GM19452 (cell line): Measurements from ENCODE around the gene ACAN.

Experiments
- ATAC-seq: cut with Tn5 transposase; IDR thresholded peaks from one replicate; pipeline ENCODE4 v1.9.1; 2021; ENCODE audit not compliant: unreplicated experiment

The ACAN gene

DNA sequence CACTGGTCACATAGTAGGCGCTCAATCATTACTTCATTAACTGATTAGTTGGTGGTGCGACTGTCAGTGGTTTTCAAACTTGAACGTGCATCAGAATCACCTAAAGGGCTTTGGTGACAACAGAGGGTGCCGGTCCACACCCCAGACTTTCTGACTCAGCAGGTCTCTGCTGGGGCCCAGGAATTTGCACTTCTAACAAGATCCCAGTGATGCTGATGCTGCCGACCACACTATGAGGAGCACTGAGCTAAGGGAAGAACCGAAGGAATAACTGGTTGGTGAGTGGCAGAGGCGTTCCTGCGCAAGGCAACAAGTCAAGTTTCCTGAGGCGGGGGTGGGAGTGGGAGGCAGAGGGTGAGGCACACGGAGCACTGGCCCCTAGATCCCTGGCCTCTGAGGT is 73.3 kb downstream of the ACAN start:
- no peak for ATAC-seq

GRCh38 chr15:88877415-88877814 is 74.2 kb downstream of the ACAN start:
- no peak for ATAC-seq

DNA sequence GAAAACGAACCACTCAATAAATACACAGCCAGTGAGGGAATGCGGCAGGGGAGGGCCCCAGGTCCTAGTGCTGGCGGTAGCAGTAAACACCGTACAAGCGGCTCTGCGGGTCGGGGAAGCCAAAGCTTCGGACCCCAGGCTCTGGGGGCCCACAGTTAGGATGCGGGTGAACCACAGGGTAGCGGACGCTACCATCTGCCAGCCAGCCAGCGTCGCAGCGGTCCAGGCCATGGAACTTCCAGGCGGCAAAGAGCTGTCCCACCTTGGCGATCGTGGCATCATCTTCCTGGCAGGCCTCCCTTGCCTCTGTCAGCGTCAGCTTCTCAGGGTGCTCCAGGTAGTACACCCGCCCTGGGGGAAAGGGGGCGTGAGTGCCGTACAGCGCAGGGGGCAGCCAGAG is 74.7 kb downstream of the ACAN start:
- ATAC-seq: no peak

GRCh38 chr15:88878720-88879184 is 75.5 kb downstream of the ACAN start:
- peak; percentile 74 for ATAC-seq

- ATAC-seq: no peak
Observed at GRCh38 chr15:88880944-88881740, 77.9 kb downstream of the ACAN start.

- ATAC-seq: no peak
Observed at GRCh38 chr15:88881775-88882174, 78.5 kb downstream of the ACAN start.

DNA sequence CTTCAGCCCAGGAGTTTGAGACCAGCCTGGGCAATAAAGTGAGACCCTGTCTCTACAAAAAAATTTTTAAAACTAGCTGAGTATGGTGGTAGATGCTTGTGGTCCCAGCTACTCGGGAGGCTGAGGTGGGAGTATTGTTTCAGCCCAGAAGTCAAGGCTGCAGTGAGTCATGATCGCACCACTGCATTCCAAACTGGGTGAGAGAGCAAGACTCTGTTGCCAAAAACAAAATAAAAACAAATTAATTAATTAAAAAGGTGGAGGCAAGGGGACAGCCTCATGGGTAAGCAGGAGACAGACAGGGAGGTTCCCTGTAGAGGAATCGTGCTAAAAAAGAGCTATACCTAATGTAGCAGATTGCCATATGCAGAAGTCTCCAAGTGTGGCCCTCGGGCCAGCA is 79.5 kb downstream of the ACAN start:
- no peak for ATAC-seq

GRCh38 chr15:88887068-88887580 is 83.9 kb downstream of the ACAN start:
- ATAC-seq: no peak

DNA sequence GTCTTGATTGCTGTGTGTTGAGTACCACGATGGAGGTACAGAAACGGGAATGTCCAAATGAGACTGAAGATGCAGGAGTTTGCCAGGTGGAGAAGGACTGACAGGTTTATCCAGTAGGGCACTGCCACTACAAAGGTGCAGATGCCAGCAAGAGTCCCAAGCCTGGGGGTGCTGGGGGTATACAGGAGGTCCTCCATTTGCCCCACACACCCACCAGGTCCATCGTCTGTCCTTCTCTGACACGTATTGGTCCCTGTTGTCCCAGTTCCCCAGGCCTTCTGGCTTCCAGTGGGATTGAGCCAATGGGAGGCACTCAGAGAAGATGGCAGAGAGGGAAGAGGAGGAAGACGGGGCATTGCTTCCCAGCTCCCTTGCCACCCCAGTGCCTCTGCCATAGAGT is 85.5 kb downstream of the ACAN start:
- no peak for ATAC-seq

- ATAC-seq: no peak
Observed at GRCh38 chr15:88890495-88890894, 87.3 kb downstream of the ACAN start.

- ATAC-seq: no peak
Observed at GRCh38 chr15:88891540-88892254, 88.5 kb downstream of the ACAN start.

DNA sequence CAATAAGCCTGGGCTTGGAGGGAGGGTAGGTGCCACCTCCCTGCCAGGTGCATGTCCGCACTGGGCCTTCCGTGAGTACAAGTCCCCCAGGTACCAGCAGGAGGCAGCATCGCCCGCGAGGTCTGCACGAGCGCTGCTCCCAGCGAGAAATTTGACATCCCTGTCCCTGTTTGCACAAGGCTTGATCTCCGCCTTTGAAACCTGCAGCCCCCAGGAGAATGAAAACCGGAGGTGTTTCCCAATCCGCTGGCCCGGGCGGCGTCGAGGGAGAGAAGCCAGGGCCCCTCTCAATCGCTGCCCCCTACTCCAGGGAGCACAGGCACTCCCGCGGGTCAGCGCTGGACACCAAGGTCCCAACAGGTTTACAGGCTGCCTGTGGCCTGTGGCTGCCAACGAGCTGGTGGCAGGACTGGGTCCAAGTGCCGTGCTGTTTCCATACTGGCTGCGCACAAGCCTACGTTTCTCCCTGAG is 91.1 kb downstream of the ACAN start:
- ATAC-seq: peak; percentile 58

- peak; percentile 61 for ATAC-seq
Observed at GRCh38 chr15:88894819-88895767, 91.9 kb downstream of the ACAN start, which contains the start of gene HAPLN3. HAPLN3 (minus strand) TSS chr15:88895544; CDS start chr15:88887298, 8,246 bp downstream.

DNA sequence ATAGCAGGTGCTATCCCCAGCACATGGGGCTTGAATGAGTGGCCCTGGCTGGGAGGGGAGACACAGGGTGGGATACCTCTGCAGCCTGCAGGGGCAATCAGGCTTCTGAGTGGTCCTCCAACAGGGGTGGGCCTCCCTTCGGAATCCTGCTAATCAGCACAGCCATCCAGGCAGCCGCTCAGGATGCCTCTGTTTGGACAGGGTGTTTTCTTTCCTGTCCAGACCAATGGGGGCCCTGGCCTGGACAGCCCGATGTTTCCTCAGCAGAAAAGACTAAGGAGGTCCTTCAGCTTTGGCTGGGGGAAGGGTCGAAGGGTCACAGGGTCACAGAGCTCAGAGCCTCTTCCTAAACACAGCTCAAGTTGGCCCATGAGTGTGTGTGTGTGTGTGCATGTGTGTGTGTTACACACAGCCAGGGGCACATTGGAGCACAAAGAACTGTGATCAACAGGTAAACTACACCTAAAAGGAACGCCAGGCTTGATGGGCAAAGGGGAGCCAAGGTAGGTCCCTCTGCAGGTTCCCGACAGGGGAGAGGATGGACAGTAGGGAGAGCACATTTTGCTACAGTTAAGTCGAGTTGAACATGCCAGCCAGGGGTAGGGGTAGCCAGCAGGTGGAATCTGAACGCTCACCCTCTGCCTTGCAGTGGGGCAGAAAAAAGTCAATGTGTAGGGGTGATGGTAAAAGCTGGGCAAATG is 93.2 kb downstream of the ACAN start:
- ATAC-seq: no peak

- ATAC-seq: no peak
Observed at GRCh38 chr15:88897142-88897455, 93.9 kb downstream of the ACAN start.

GRCh38 chr15:88897456-88898194 is 94.4 kb downstream of the ACAN start:
- no peak for ATAC-seq

DNA sequence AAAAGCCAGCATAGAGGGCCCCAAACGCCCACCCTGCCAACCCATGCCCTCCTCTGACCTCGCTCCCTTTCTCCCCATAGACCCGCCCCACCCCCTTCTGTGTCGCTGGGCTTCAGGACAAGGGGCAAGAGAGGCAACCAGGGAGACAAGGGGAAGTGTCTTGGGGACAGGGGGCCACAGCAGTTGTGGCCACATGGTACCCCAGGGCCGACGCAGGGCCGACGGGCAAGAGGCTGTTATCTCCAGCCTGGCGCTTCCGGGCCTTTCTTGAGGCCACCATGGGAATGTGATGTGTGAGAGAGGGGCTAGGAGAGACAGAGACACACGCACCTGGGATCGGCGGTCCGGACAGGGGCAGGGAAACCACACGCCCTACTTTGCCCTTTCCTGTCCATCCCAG is 95.5 kb downstream of the ACAN start:
- no peak for ATAC-seq

GRCh38 chr15:88899251-88899650 is 96.0 kb downstream of the ACAN start:
- ATAC-seq: no peak

- ATAC-seq: no peak
Observed at GRCh38 chr15:88900309-88900981, 97.2 kb downstream of the ACAN start.
